ENCODE results near the gene KRTAP3-1.
"Not testable (repeated sequence)": the region's sequence is repeated elsewhere in the genome, so short reads cannot be mapped to it uniquely, and the experiment has no call there.

GRCh38 chr17:40999563-40999962 is 9.4 kb downstream of the KRTAP3-1 start, which contains the start of gene KRTAP3-2:
- TF ChIP-seq STAG1 (CRISPR knock-in tag; IDR thresholded peaks at IDR 0.05; ENCODE audit: borderline replicate concordance); RNF219 (CRISPR knock-in tag; IDR thresholded peaks at IDR 0.05); POLR2A (conservative IDR thresholded peaks at IDR 0.05); ARID4B (CRISPR knock-in tag; IDR thresholded peaks at IDR 0.05); SNAPC5 (CRISPR knock-in tag; IDR thresholded peaks at IDR 0.05); MYBL2 (IDR thresholded peaks at IDR 0.05; ENCODE audit: low read depth); MYBL2 (CRISPR knock-in tag; IDR thresholded peaks at IDR 0.05; ENCODE audit: borderline replicate concordance); ZNF3 (CRISPR knock-in tag; IDR thresholded peaks at IDR 0.05); EGR1 (conservative IDR thresholded peaks at IDR 0.05); BMI1 (IDR thresholded peaks at IDR 0.05; ENCODE audit: low read length); CTCF (IDR thresholded peaks at IDR 0.05 in 2 of 3, conservative IDR thresholded peaks at IDR 0.05 in 1 of 3; ENCODE audit: insufficient read depth in 2 of 3, low read depth in 1 of 3, low read length in 3 of 3); ZEB2 (IDR thresholded peaks at IDR 0.05); PRPF4 (IDR thresholded peaks at IDR 0.05; ENCODE audit: insufficient read depth, low read depth, low read length, poor library complexity, severe bottlenecking): not testable (repeated sequence)
